H9 (cell line): ENCODE results near the gene ARHGDIA. TPM values are rescaled to one million over a fixed set of nuclear protein-coding genes. Genes with fewer than 3 reads are reported as not detected.

Experiments used
- DNase-seq: peaks from one replicate; pipeline ENCODE4 v3.0.0-alpha.2; 2017
- H2AFZ ChIP-seq: one replicate; pipeline ENCODE4 v1.6.1; 2013; ENCODE audit warnings: mild to moderate bottlenecking, low read length, control low read depth, moderate library complexity
- H2AK5ac ChIP-seq: 2 replicates; pipeline ENCODE4 v1.6.1; 2013; ENCODE audit warnings: low read length, control low read depth, mixed read lengths; ENCODE audit not compliant: insufficient read length
- H2BK120ac ChIP-seq: one replicate; pipeline ENCODE4 v1.6.1; 2013; ENCODE audit warnings: low read depth, mild to moderate bottlenecking, low read length, control low read depth, inconsistent platforms; ENCODE audit not compliant: poor library complexity, severe bottlenecking
- H2BK12ac ChIP-seq: 2 replicates; pipeline ENCODE4 v1.6.1; 2013; ENCODE audit warnings: low read length, control low read depth, mixed read lengths, low read depth; ENCODE audit not compliant: insufficient read length
- H2BK15ac ChIP-seq: 2 replicates; pipeline ENCODE4 v1.6.1; 2013; ENCODE audit warnings: low read depth, low read length, control low read depth
- H2BK20ac ChIP-seq: one replicate; pipeline ENCODE4 v1.6.1; 2013; ENCODE audit warnings: low read depth, mild to moderate bottlenecking, low read length, control low read depth, inconsistent platforms; ENCODE audit not compliant: poor library complexity, severe bottlenecking
- H2BK5ac ChIP-seq: 2 replicates; pipeline ENCODE4 v1.6.1; 2013; ENCODE audit warnings: low read length, control low read depth, mixed read lengths; ENCODE audit not compliant: insufficient read length
- H3K14ac ChIP-seq: 2 replicates; pipeline ENCODE4 v1.6.1; 2013; ENCODE audit warnings: low read length, control low read depth; ENCODE audit not compliant: insufficient read depth
- H3K18ac ChIP-seq: 2 replicates; pipeline ENCODE4 v1.6.1; 2013; ENCODE audit warnings: low read depth, mild to moderate bottlenecking, mixed read lengths, low read length, control low read depth; ENCODE audit not compliant: insufficient read length
- H3K23ac ChIP-seq: 2 replicates; pipeline ENCODE4 v1.6.1; 2013; ENCODE audit warnings: low read length, control low read depth, mixed read lengths, low read depth; ENCODE audit not compliant: insufficient read length
- H3K23me2 ChIP-seq: 2 replicates; pipeline ENCODE4 v1.6.1; 2013; ENCODE audit warnings: low read depth, mild to moderate bottlenecking, mixed read lengths, low read length, control low read depth; ENCODE audit not compliant: insufficient read length, poor library complexity, severe bottlenecking
- H3K27ac ChIP-seq: 2 replicates; pipeline ENCODE4 v1.5.1; 2013; ENCODE audit warnings: low read length, control low read depth, mixed read lengths, low read depth; ENCODE audit not compliant: insufficient read length
- H3K27me3 ChIP-seq: 2 replicates; pipeline ENCODE4 v1.6.1; 2013; ENCODE audit warnings: low read length, control low read depth, inconsistent platforms; ENCODE audit not compliant: insufficient read depth
- H3K4ac ChIP-seq: 2 replicates; pipeline ENCODE4 v1.6.1; 2013; ENCODE audit warnings: low read depth, mild to moderate bottlenecking, control low read depth, inconsistent platforms, low read length, moderate library complexity
- H3K4me1 ChIP-seq: 2 replicates; pipeline ENCODE4 v1.6.1; 2013; ENCODE audit warnings: low read length, control low read depth, inconsistent platforms; ENCODE audit not compliant: insufficient read depth
- H3K4me2 ChIP-seq: 2 replicates; pipeline ENCODE4 v1.6.1; 2013; ENCODE audit warnings: low read length, control low read depth, mixed read lengths; ENCODE audit not compliant: insufficient read length, insufficient read depth
- H3K56ac ChIP-seq: 2 replicates; pipeline ENCODE4 v1.6.1; 2013; ENCODE audit warnings: low read depth, mild to moderate bottlenecking, mixed read lengths, low read length, control low read depth; ENCODE audit not compliant: insufficient read length
- H3K79me1 ChIP-seq: 2 replicates; pipeline ENCODE4 v1.6.1; 2013; ENCODE audit warnings: low read depth, mild to moderate bottlenecking, moderate library complexity, low read length, control low read depth, inconsistent platforms; ENCODE audit not compliant: insufficient read depth, poor library complexity, severe bottlenecking
- H3K79me2 ChIP-seq: 2 replicates; pipeline ENCODE4 v1.6.1; 2013; ENCODE audit warnings: low read length, control low read depth, inconsistent platforms; ENCODE audit not compliant: insufficient read depth
- H3K9ac ChIP-seq: 2 replicates; pipeline ENCODE4 v1.6.1; 2013; ENCODE audit warnings: low read length, control low read depth, mixed read lengths; ENCODE audit not compliant: insufficient read length; ENCODE audit errors: extremely low read depth
- H3K9me3 ChIP-seq: one replicate; pipeline ENCODE4 v1.6.1; 2013; ENCODE audit warnings: low read depth, low read length, inconsistent platforms; ENCODE audit not compliant: control insufficient read depth
- H3T11ph ChIP-seq: one replicate; pipeline ENCODE4 v1.6.1; 2013; ENCODE audit warnings: mild to moderate bottlenecking, low read length, control low read depth, inconsistent platforms
- H4K20me1 ChIP-seq: one replicate; pipeline ENCODE4 v1.6.1; 2013; ENCODE audit not compliant: control insufficient read depth, insufficient read length, insufficient read depth
- H4K5ac ChIP-seq: 2 replicates; pipeline ENCODE4 v1.6.1; 2013; ENCODE audit warnings: low read depth, mild to moderate bottlenecking, mixed read lengths, low read length, control low read depth; ENCODE audit not compliant: insufficient read length
- H4K8ac ChIP-seq: replicated peaks from 2 replicates; pipeline ENCODE4 v1.6.1; 2013; ENCODE audit warnings: low read length, control low read depth, mixed read lengths, low read depth; ENCODE audit not compliant: insufficient read length
- H4K91ac ChIP-seq: 2 replicates; pipeline ENCODE4 v1.6.1; 2013; ENCODE audit warnings: low read depth, mild to moderate bottlenecking, moderate library complexity, mixed read lengths, low read length, control low read depth; ENCODE audit not compliant: insufficient read length
- H3K27ac Mint-ChIP-seq, 3 experiments: 2 replicates in 2 of 3; 3 replicates in 1 of 3; pipeline ENCODE4 v1.8.0; 2020 to 2021; ENCODE audit warnings: mixed read lengths in 3 of 3, mild to moderate bottlenecking in 1 of 3, moderate library complexity in 1 of 3
- H3K27me3 Mint-ChIP-seq: 2 replicates; pipeline ENCODE4 v1.8.0; 2021; ENCODE audit warnings: low read depth, mild to moderate bottlenecking, moderate library complexity, mixed read lengths
- H3K36me3 Mint-ChIP-seq, 3 experiments: 2 replicates in 2 of 3; 3 replicates in 1 of 3; pipeline ENCODE4 v1.8.0; 2020 to 2021; ENCODE audit warnings: low read depth in 3 of 3, mixed read lengths in 3 of 3; ENCODE audit not compliant: insufficient read depth in 1 of 3
- H3K4me1 Mint-ChIP-seq, 2 experiments: 2 replicates each; pipeline ENCODE4 v1.8.0; 2020; ENCODE audit warnings: mixed read lengths in 2 of 2
- H3K4me3 Mint-ChIP-seq, 2 experiments: 2 replicates in 1 of 2; 3 replicates in 1 of 2; pipeline ENCODE4 v1.8.0; 2020 to 2021; ENCODE audit warnings: mild to moderate bottlenecking in 2 of 2, mixed read lengths in 2 of 2, moderate library complexity in 1 of 2
- H3K9me3 Mint-ChIP-seq, 2 experiments: 2 replicates in 1 of 2; 3 replicates in 1 of 2; pipeline ENCODE4 v1.8.0; 2020; ENCODE audit warnings: mild to moderate bottlenecking in 2 of 2, mixed read lengths in 2 of 2, moderate library complexity in 1 of 2
- WGBS: extraction: QIAGEN DNeasy Blood & Tissue Kit; methylation state at CpG from one replicate; pipeline ENCODE4 v1.1.7; 2013; ENCODE audit warnings: missing lambda C conversion rate, low lambda C conversion rate, mixed read lengths; ENCODE audit not compliant: insufficient read length; ENCODE audit errors: extremely low coverage; 5-methylcytosine and 5-hydroxymethylcytosine counted together
- total RNA-seq: library from RNA; stranded (reverse); gene quantifications from 2 replicates; pipeline ENCODE4 v1.2.1, GENCODE V29; 2021
- TF ChIP-seq, protein P1 (sequence below): fragments of 200-600 bp; sonication (generic); conservative IDR thresholded peaks from 3 replicates; pipeline ENCODE4 v1.8.0; 2021; ENCODE audit warnings: antibody characterized with exemption, mild to moderate bottlenecking

ARHGDIA gene
- total RNA-seq, 1 experiment from 2014 or later = 247 TPM

DNA sequence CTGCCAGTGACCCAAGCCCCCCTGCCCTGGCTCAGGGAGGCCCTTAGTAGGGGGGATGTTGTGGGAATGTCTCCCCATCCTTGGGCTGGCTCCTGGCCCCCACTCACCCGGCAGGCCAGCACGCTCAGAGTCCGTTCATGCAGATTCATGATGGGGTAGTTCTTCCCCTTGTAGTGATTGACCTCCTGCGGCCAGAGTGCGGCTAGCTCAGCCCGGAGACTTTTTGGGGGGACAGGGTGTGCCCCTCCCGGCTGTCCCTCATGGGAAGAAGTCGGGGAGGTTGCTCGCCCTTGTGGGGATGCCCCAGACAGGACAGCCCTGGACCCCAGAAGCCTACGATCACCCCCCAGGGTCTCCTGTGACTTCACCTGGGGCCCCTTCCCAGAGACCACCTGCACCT, 34.9 kb upstream of the ARHGDIA start:
- DNase-seq = no peak
- H3K27ac ChIP-seq = no peak overlapping the region
- TF ChIP-seq, protein P1, sequence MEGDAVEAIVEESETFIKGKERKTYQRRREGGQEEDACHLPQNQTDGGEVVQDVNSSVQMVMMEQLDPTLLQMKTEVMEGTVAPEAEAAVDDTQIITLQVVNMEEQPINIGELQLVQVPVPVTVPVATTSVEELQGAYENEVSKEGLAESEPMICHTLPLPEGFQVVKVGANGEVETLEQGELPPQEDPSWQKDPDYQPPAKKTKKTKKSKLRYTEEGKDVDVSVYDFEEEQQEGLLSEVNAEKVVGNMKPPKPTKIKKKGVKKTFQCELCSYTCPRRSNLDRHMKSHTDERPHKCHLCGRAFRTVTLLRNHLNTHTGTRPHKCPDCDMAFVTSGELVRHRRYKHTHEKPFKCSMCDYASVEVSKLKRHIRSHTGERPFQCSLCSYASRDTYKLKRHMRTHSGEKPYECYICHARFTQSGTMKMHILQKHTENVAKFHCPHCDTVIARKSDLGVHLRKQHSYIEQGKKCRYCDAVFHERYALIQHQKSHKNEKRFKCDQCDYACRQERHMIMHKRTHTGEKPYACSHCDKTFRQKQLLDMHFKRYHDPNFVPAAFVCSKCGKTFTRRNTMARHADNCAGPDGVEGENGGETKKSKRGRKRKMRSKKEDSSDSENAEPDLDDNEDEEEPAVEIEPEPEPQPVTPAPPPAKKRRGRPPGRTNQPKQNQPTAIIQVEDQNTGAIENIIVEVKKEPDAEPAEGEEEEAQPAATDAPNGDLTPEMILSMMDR = no peak
- Mint-ChIP-seq H3K4me1 (peaks cover 0 to 5% of the 10 kb centered on the region in 2 experiments; a peak in 3 of 4 replicates), H3K9me3 (no peaks in the 10 kb centered on the region), H3K4me3 (no peak overlapping the region), H3K27ac (no peak overlapping the region), H3K27me3 (peaks cover 7% of the 10 kb centered on the region), H3K36me3 (peaks cover 0 to 12% (median 4%) of the 10 kb centered on the region in 3 experiments; a peak in 4 of 7 replicates)
- H3K18ac ChIP-seq = no peak overlapping the region
- no peaks in the 10 kb centered on the region for H3K4me1 ChIP-seq
- H3K27me3 ChIP-seq = no peaks in the 10 kb centered on the region; the same call in 1 of the 2 replicates
- no peak overlapping the region for H2BK120ac ChIP-seq
- H3K9ac ChIP-seq = no peak overlapping the region
- no peak overlapping the region for H4K5ac ChIP-seq
- H2BK15ac ChIP-seq = no peak overlapping the region
- no peak overlapping the region for H2BK12ac ChIP-seq
- H3K9me3 ChIP-seq = no peaks in the 10 kb centered on the region
- no peaks in the 10 kb centered on the region for H4K20me1 ChIP-seq
- H2AFZ ChIP-seq = no peak overlapping the region
- H3K4me2 ChIP-seq = no peak overlapping the region
- no peak overlapping the region for H4K8ac ChIP-seq
- no peak overlapping the region for H3K14ac ChIP-seq
- H3T11ph ChIP-seq = no peak overlapping the region
- H2BK20ac ChIP-seq = no peak overlapping the region
- no peak overlapping the region for H2BK5ac ChIP-seq
- no peaks in the 10 kb centered on the region for H3K79me2 ChIP-seq
- no peak overlapping the region for H3K4ac ChIP-seq
- H3K23ac ChIP-seq = no peak overlapping the region
- WGBS = no CpG with 5 or more reads among the region's 10 CpGs
- H3K23me2 ChIP-seq = peaks cover 17% of the 10 kb centered on the region
- no peak overlapping the region for H2AK5ac ChIP-seq
- H3K56ac ChIP-seq = no peak overlapping the region
- no peak overlapping the region for H4K91ac ChIP-seq
- no peaks in the 10 kb centered on the region for H3K79me1 ChIP-seq
